Upper lobe of right lung (tissue), 1 donor: ENCODE data around the gene U2AF2. TPM values are rescaled to one million over a fixed set of nuclear protein-coding genes. Genes with fewer than 3 reads are reported as not detected.

Source experiments
- ATAC-seq: fragments of 200-7000 bp; cut with Tn5 transposase; one replicate; pipeline ENCODE4 v1.9.1; 2020; ENCODE audit warnings: mild to moderate bottlenecking, moderate library complexity
- DNase-seq: peaks from one replicate; pipeline ENCODE4 v3.0.0-alpha.2; 2020
- H3K27ac ChIP-seq: fragments of 200-600 bp; one replicate; pipeline ENCODE4 v1.8.0; 2022
- H3K27me3 ChIP-seq: fragments of 200-600 bp; one replicate; pipeline ENCODE4 v1.8.0; 2022; ENCODE audit warnings: mild to moderate bottlenecking
- H3K36me3 ChIP-seq: fragments of 200-600 bp; one replicate; pipeline ENCODE4 v1.8.0; 2022
- H3K4me1 ChIP-seq: fragments of 200-600 bp; one replicate; pipeline ENCODE4 v1.8.0; 2022
- H3K4me3 ChIP-seq: fragments of 200-600 bp; one replicate; pipeline ENCODE4 v1.8.0; 2022; ENCODE audit warnings: mild to moderate bottlenecking
- H3K9me3 ChIP-seq: fragments of 200-600 bp; one replicate; pipeline ENCODE4 v1.8.0; 2022
- intact Hi-C: fragments of 100-400 bp; cut with DNase I; formaldehyde crosslinking; loops from one replicate; pipeline ENCODE4 v1.11.0; 2022
- total RNA-seq: library from RNA; stranded (reverse); fragmentation: NEBNext Ultra II Directional; extraction: Animal tissue kit (Norgen Biotek cat#: 25700); gene quantifications from one replicate; pipeline ENCODE4 v1.2.1, GENCODE V29; 2021
- TF ChIP-seq, protein P1 (sequence below): fragments of 200-600 bp; IDR thresholded peaks from one replicate; pipeline ENCODE4 v1.8.0; 2022; ENCODE audit warnings: antibody characterized with exemption
- donor health status: DM: no; HTN: yes; CAD: no; lungs with severe emphysema.

Gene U2AF2
- total RNA-seq, 1 donor from 2014 or later = 142 TPM

DNA sequence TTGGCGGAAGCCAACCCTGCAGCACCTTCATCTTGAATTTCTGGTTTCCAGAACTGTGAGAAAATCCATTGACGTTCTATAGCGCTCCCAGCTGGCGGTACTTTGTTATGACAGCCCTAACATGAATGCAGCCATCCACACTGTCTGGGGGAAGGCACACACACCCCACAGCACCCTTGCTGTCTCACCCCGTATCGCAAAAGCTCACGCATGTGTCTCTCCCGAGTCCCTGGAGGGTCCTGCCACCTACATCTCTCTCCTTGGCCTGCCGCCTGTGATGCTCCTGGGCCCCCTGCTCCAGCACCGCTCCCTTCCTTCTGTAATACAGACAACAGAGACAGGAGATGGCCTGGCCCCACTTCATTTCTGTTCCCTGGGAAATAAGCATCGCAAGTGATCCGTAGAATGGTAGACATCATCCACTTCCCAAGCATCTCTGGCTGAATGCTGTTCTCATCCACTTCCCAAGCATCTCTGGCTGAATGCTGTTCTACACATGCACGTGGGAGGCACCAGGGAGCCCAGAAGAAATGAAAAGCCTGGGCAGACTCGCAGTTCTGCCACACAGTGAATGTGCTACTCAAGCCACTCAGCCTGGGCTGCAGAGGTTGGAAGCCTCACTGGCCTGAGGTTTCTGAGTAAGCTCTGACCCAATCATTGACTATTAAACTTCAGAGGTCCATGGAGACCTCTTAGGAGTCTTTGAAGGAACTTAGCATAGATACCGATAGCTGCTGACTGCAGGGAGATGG is 49.8 kb downstream of the U2AF2 start:
- Histone ChIP-seq H3K36me3 (peaks cover 5% of the 10 kb centered on the region), H3K4me1 (no peaks in the 10 kb centered on the region), H3K9me3 (no peaks in the 10 kb centered on the region), H3K4me3 (no peak overlapping the region), H3K27me3 (no peaks in the 10 kb centered on the region), H3K27ac (no peak overlapping the region)
- intact Hi-C loops = no loop called here
- TF ChIP-seq, protein P1, sequence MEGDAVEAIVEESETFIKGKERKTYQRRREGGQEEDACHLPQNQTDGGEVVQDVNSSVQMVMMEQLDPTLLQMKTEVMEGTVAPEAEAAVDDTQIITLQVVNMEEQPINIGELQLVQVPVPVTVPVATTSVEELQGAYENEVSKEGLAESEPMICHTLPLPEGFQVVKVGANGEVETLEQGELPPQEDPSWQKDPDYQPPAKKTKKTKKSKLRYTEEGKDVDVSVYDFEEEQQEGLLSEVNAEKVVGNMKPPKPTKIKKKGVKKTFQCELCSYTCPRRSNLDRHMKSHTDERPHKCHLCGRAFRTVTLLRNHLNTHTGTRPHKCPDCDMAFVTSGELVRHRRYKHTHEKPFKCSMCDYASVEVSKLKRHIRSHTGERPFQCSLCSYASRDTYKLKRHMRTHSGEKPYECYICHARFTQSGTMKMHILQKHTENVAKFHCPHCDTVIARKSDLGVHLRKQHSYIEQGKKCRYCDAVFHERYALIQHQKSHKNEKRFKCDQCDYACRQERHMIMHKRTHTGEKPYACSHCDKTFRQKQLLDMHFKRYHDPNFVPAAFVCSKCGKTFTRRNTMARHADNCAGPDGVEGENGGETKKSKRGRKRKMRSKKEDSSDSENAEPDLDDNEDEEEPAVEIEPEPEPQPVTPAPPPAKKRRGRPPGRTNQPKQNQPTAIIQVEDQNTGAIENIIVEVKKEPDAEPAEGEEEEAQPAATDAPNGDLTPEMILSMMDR = no peak
- DNase-seq (peak; percentile 39), ATAC-seq (peak; percentile 42)

DNA sequence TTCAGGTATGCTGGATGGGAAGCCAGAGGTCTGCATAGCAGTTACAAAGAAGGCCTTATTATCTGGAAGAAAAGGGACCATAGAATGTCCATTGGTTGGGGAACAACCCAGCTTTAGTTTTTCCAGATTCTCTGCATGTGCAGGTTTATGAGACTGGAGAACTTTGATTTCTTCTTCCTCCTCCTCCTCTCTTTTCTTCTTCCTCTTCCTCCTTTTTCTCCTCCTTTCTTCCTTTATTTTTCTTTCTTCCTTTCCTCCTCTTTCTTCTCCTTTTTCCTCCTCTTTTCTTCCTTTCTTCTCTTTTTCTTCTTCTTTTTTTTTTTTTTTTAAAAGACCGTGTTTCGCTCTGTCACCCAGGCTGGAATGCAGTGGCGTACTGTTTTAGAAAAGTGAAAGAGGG is 51.1 kb downstream of the U2AF2 start:
- H3K4me3 ChIP-seq = no peak overlapping the region
- TF ChIP-seq, protein P1 = no peak
- no peak for ATAC-seq
- H3K9me3 ChIP-seq = no peaks in the 10 kb centered on the region
- no peak for DNase-seq
- H3K27me3 ChIP-seq = no peaks in the 10 kb centered on the region
- H3K27ac ChIP-seq = no peak overlapping the region
- H3K4me1 ChIP-seq = no peaks in the 10 kb centered on the region
- no peaks in the 10 kb centered on the region for H3K36me3 ChIP-seq
- intact Hi-C loops = no loop called here

DNA sequence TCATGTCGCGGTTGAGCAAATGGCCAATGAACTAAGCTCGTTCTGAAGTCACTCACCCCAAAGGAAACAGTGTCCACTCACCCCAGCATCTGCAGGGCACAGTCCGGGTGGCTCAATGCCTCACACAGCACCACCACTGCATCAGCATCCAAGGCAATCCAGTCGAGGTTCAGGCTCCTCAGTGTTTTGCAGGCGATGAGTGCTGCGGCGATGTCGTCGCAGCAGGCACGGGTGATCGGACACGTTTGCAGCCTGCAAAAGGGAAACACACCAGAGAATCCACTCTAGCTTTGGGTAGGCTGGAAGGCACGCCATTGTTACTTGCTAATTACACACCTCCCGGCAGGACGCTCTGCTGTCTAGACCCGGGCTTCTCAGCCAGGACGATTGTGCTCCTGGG is 56.9 kb downstream of the U2AF2 start:
- H3K27ac ChIP-seq = no peak overlapping the region
- H3K27me3 ChIP-seq = peaks cover 3% of the 10 kb centered on the region
- H3K4me3 ChIP-seq = no peak overlapping the region
- H3K36me3 ChIP-seq = no peaks in the 10 kb centered on the region
- no peaks in the 10 kb centered on the region for H3K9me3 ChIP-seq
- no peaks in the 10 kb centered on the region for H3K4me1 ChIP-seq
- intact Hi-C loops = no loop called here
- TF ChIP-seq, protein P1 = no peak
- no peak for ATAC-seq
- no peak for DNase-seq

DNA sequence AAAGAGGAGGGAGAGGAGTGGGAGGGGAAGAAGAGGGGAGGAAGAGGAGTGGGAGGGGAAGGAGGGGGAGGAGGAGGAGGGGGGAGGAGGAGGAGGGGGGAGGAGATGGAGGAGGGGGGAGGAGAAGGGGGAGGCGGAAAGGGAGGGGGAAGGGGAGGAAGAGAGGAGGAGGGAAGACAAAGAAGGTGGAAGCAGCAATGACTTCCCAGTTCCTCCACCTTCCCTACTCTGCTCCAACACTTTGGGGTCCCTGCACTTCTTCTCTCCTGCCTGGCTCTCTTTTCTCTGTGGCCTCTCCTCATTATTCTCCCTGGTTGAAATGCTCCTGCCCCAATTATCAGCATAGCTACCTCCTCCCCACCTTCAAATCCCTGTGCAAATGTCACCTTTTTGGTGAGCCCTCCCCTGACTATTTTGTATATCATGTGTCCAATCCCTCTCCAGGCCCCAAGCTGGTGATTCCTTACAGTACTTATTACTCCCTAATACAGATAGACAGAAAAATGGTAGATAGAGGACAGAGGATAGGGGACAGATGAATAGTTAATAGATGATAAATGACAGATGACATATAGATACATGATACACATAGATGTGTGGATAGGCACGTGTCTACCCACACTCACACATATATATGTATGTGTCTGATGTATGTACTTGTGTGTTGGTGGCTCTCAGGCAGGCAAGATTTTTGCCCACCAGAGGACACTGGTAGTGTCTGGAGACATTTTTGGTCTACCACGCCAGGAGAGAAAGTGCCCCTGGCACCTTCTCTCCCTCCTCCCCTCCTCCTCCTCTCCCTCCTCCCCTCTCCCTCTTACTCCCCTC is 58.2 kb downstream of the U2AF2 start:
- intact Hi-C loops = no loop called here
- no peak overlapping the region for H3K27ac ChIP-seq
- TF ChIP-seq, protein P1 = no peak
- no peaks in the 10 kb centered on the region for H3K36me3 ChIP-seq
- H3K4me3 ChIP-seq = no peak overlapping the region
- DNase-seq (no peak), ATAC-seq (no peak)
- H3K4me1 ChIP-seq = no peaks in the 10 kb centered on the region
- peaks cover 16% of the 10 kb centered on the region for H3K27me3 ChIP-seq
- H3K9me3 ChIP-seq = no peaks in the 10 kb centered on the region

DNA sequence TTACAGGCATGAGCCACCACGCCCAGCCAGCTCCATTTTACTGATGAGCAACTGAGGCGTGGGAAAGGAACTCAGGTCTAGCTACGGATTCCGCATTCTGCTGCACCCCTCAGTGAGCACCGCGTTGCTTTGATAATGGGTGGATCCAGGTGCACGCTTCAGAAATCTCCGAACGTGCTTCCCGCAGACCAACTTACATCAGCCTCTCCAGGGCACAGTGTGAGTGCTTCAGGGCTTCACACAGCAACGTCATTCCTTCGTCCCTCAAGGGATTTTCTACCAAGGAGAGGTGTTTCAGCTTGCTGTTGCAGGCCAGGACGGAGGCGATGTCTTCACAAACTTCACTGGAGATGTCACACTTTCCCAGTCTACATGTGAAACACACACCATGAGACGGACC is 61.7 kb downstream of the U2AF2 start:
- Histone ChIP-seq H3K36me3 (no peaks in the 10 kb centered on the region), H3K27ac (no peak overlapping the region), H3K27me3 (peaks cover 33% of the 10 kb centered on the region), H3K4me1 (no peaks in the 10 kb centered on the region), H3K4me3 (no peak overlapping the region), H3K9me3 (no peaks in the 10 kb centered on the region)
- ATAC-seq (no peak), DNase-seq (no peak)
- intact Hi-C loops = no loop called here
- TF ChIP-seq, protein P1 = no peak
